ENCODE data around the gene CDHR3.

Gene CDHR3, protein sequence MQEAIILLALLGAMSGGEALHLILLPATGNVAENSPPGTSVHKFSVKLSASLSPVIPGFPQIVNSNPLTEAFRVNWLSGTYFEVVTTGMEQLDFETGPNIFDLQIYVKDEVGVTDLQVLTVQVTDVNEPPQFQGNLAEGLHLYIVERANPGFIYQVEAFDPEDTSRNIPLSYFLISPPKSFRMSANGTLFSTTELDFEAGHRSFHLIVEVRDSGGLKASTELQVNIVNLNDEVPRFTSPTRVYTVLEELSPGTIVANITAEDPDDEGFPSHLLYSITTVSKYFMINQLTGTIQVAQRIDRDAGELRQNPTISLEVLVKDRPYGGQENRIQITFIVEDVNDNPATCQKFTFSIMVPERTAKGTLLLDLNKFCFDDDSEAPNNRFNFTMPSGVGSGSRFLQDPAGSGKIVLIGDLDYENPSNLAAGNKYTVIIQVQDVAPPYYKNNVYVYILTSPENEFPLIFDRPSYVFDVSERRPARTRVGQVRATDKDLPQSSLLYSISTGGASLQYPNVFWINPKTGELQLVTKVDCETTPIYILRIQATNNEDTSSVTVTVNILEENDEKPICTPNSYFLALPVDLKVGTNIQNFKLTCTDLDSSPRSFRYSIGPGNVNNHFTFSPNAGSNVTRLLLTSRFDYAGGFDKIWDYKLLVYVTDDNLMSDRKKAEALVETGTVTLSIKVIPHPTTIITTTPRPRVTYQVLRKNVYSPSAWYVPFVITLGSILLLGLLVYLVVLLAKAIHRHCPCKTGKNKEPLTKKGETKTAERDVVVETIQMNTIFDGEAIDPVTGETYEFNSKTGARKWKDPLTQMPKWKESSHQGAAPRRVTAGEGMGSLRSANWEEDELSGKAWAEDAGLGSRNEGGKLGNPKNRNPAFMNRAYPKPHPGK

GRCh38 chr7:105963038-105963667, at the start of gene CDHR3:
CDHR3 (plus strand) TSS chr7:105963264; CDS start chr7:105963319, 55 bp downstream.
- DNase-seq: no peak
- in situ Hi-C loops (cut with MboI; ENCODE audit: low pct_unique_long_range_greater_than_20kb, low sequenced_read_pairs): no loop called here

- no peak for DNase-seq
- in situ Hi-C loops (cut with MboI; ENCODE audit: low pct_unique_long_range_greater_than_20kb, low sequenced_read_pairs): no loop called here
These were observed 49.1 kb upstream of the CDHR3 start for GRCh38 chr7:105913947-105914346.

- DNase-seq: no peak
- in situ Hi-C loops (cut with MboI; ENCODE audit: low pct_unique_long_range_greater_than_20kb, low sequenced_read_pairs): no loop called here
These were observed 46.5 kb upstream of the CDHR3 start for GRCh38 chr7:105916603-105917002.

DNA sequence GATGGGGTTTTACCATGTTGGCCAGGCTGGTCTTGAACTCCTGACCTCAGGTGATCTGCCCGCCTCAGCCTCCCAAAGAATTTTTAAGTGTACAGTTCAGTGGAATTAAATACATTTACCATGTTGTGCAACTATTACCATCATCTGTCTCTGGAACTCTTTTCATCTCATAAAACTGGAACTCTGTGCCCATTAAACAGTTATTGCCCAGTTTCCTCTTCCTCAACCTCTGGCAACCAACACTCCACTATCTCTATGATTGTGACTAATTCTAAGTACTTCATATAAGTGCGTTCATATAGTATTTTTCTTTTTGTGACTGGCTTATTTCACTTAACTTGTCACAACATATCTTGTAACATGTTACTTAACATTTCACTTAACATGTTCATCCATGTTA, 45.4 kb upstream of the CDHR3 start:
- in situ Hi-C loops (cut with MboI; ENCODE audit: low pct_unique_long_range_greater_than_20kb, low sequenced_read_pairs): no loop called here
- DNase-seq: no peak

- in situ Hi-C loops (cut with MboI; ENCODE audit: low pct_unique_long_range_greater_than_20kb, low sequenced_read_pairs): no loop called here
- DNase-seq: no peak
These were observed 42.3 kb upstream of the CDHR3 start for GRCh38 chr7:105920766-105921165.

DNA sequence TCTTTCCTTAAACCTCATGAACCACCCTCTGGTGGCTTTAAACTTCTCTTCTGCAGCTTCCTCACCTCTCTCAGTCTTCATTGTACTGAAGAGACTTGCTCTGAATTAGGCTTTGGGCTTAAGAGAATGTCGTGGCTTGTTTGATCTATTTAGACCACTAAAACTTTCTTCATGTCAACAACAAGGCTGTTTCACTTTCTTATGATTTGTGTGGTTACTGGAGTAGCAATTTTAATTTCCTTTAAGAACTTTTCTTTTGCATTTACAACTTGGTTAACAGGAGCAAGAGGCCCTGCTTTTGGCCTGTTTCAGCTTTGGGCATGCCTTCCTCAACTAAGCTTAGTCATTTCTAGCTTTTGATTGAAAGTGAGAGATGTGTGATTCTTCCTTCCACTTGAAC, 38.1 kb upstream of the CDHR3 start:
- no peak for DNase-seq
- in situ Hi-C loops (cut with MboI; ENCODE audit: low pct_unique_long_range_greater_than_20kb, low sequenced_read_pairs): no loop called here

- in situ Hi-C loops (cut with MboI; ENCODE audit: low pct_unique_long_range_greater_than_20kb, low sequenced_read_pairs): no loop called here
- DNase-seq: no peak
These were observed 36.9 kb upstream of the CDHR3 start for GRCh38 chr7:105926131-105926530.

- in situ Hi-C loops (cut with MboI; ENCODE audit: low pct_unique_long_range_greater_than_20kb, low sequenced_read_pairs): no loop called here
- no peak for DNase-seq
These were observed 31.9 kb upstream of the CDHR3 start for GRCh38 chr7:105931179-105931578.

DNA sequence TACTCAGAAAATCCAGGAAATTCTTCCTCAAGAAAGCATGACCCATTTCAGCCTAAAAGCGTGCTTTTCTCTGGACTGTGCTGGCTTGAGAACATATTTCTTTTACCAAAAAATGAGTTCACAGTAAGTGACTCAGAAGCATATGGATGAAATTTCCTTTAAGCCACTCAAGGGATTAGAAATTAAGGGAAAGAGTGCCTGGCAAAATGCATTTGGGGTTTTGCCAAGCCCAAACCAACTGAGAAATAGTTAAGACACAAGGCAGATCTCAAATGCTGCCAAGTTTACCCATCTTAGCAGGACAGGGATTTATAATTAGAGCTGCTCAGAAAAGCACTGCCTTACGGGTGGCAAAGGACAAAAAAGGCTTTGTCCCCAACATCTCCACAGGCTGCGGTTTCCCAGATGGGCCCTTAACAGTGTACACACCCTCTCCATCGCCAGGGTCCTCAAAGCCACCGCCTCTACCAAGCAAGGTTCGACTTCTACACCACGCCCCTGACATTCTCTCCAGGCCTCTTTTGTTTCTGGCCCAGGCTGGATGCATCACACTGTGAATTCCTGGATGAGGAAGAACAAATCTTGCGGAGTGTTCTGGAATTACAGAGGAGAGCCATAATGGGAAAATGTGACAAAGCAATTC, 30.1 kb upstream of the CDHR3 start:
- no peak for DNase-seq
- in situ Hi-C loops (cut with MboI; ENCODE audit: low pct_unique_long_range_greater_than_20kb, low sequenced_read_pairs): no loop called here

- in situ Hi-C loops (cut with MboI; ENCODE audit: low pct_unique_long_range_greater_than_20kb, low sequenced_read_pairs): no loop called here
- DNase-seq: peak; percentile 14
These were observed 28.4 kb upstream of the CDHR3 start for GRCh38 chr7:105934572-105935185.

- in situ Hi-C loops (cut with MboI; ENCODE audit: low pct_unique_long_range_greater_than_20kb, low sequenced_read_pairs): no loop called here
- no peak for DNase-seq
These were observed 27.8 kb upstream of the CDHR3 start for GRCh38 chr7:105935250-105935649.

GRCh38 chr7:105937411-105937810, 25.7 kb upstream of the CDHR3 start:
- DNase-seq: no peak
- in situ Hi-C loops (cut with MboI; ENCODE audit: low pct_unique_long_range_greater_than_20kb, low sequenced_read_pairs): no loop called here

GRCh38 chr7:105940109-105940508, 23.0 kb upstream of the CDHR3 start:
- no peak for DNase-seq
- in situ Hi-C loops (cut with MboI; ENCODE audit: low pct_unique_long_range_greater_than_20kb, low sequenced_read_pairs): no loop called here

DNA sequence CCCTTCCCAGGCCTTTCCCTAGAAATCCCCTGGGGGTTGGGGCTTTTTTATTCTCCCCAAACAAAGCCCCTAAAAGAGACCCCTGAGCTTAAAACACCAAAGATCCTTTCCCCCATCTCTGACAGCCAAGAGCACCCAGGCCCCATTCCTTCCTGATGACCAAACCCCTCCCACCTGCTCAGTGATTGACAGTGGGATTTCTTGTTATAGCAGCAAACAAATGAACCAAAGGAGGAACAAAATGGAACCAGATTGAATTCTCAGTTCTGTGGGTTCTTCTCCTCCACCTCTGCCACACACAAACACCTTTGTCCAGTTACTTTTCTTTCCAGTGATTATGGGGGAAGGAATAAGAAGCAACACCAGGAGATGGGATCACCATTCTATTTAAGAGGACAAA, 21.5 kb upstream of the CDHR3 start:
- no peak for DNase-seq
- in situ Hi-C loops (cut with MboI; ENCODE audit: low pct_unique_long_range_greater_than_20kb, low sequenced_read_pairs): no loop called here

GRCh38 chr7:105943486-105943885, 19.6 kb upstream of the CDHR3 start:
- in situ Hi-C loops (cut with MboI; ENCODE audit: low pct_unique_long_range_greater_than_20kb, low sequenced_read_pairs): no loop called here
- no peak for DNase-seq

- DNase-seq: no peak
- in situ Hi-C loops (cut with MboI; ENCODE audit: low pct_unique_long_range_greater_than_20kb, low sequenced_read_pairs): no loop called here
These were observed 17.2 kb upstream of the CDHR3 start for GRCh38 chr7:105945848-105946247.

DNA sequence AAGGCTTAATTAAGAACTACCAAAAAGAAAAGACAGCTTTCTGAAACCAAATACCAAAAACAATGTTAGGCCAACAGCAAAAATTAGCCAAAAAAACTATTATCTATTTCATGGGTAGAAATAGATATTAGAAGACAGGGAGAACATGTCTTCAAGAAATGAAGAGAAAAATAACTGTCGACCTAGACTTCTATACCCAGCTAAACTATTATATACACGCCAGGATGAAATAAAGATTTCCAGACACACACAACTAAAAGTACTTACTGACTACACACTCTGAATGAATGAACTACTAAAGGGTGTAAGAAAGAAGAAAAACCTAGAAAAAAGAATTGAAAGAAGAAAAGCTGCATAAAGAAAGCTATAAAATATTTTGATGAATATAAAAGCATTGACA, 11.5 kb upstream of the CDHR3 start:
- in situ Hi-C loops (cut with MboI; ENCODE audit: low pct_unique_long_range_greater_than_20kb, low sequenced_read_pairs): no loop called here
- DNase-seq: no peak

DNA sequence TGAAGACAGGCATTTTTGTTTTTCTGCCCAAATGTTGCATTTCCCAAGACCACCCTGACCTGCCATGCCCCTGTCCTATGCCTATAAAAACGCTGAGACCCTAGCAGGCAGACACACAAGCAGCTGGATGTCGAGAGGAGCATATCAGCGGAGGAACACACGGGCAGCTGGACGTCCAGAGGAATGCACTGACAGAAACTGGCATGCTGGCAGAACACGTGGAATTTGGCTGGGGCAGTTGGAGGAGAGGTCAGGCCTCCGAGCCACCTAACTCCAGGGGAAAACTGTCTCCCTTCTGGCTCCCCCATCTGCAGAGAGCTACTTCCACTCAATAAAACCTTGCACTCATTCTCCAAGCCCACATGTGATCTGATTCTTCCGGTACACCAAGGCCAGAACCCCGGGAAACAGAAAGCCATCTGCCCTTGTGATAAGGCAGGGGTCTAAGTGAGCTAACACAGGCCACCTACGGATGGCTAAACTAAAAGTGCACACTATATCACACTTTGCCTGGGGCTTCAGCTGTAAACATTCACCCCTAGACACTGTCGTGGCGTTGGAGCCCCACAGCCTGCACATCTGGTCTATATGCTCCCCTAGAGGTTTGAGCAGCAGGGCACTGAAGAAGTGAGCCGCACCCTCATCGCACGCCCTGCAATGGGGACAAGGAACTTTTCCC, 10.0 kb upstream of the CDHR3 start:
- DNase-seq: no peak
- in situ Hi-C loops (cut with MboI; ENCODE audit: low pct_unique_long_range_greater_than_20kb, low sequenced_read_pairs): no loop called here

DNA sequence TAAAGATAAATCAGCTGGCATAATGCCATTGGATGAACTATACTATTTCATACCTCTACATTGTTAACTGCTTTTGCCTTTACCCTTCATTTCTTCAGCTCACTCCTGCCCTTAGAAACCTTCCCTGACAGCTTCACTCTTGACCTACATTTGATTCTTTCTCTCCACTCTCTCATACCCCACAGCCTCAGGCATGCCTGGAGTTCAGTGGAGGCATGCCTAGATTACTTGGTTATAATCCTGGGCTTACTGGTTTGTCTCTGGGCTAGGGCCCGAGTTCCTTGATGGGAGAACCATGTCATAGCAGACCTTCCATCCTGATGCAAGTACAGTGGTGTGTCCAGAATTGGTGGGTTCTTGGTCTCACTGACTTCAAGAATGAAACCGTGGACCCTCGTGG, 8.4 kb upstream of the CDHR3 start:
- in situ Hi-C loops (cut with MboI; ENCODE audit: low pct_unique_long_range_greater_than_20kb, low sequenced_read_pairs): no loop called here
- no peak for DNase-seq

All from KBM-7 (cell line).